Measurements from ENCODE around the gene ZNF438. TPM values are rescaled to one million over a fixed set of nuclear protein-coding genes. Genes with fewer than 3 reads are reported as not detected.
"Not testable (repeated sequence)": the region's sequence is repeated elsewhere in the genome, so short reads cannot be mapped to it uniquely, and the experiment has no call there.

ZNF438 gene
- total RNA-seq, 1 experiment from 2014 or later = 2.0 TPM

DNA sequence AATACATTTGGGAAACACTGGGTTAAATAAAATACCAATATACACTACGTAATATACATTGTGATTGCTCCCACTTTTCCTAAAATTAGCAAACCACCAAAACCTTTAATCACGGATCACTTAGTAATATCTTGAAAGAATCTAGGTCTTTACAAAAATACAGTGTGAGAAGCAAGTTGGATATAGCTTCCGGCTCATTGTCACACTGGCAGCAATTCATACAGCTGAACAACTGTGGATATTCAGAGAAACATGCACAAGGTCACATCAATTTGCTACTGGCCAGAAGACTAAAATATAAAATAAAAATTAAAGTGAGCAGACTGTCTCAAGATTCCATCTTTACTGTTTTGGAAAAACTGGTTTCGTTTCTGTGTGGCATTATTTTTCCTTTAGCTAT lies 69.1 kb downstream of the ZNF438 start:
- CTCF ChIA-PET = no interaction called here
- BruUV-seq (replicated peaks) = no TSS peak
- ATAC-seq (no peak), DNase-seq (ENCODE audit: low read depth, low spot score) (no peak)
- H3K36me3 ChIP-seq (ENCODE audit: control insufficient read depth, insufficient read depth, low read length) = no peaks in the 10 kb centered on the region
- H3K9me3 ChIP-seq (ENCODE audit: control insufficient read depth, insufficient read depth, low read depth, low read length) = no peaks in the 10 kb centered on the region
- TF ChIP-seq, protein P1, sequence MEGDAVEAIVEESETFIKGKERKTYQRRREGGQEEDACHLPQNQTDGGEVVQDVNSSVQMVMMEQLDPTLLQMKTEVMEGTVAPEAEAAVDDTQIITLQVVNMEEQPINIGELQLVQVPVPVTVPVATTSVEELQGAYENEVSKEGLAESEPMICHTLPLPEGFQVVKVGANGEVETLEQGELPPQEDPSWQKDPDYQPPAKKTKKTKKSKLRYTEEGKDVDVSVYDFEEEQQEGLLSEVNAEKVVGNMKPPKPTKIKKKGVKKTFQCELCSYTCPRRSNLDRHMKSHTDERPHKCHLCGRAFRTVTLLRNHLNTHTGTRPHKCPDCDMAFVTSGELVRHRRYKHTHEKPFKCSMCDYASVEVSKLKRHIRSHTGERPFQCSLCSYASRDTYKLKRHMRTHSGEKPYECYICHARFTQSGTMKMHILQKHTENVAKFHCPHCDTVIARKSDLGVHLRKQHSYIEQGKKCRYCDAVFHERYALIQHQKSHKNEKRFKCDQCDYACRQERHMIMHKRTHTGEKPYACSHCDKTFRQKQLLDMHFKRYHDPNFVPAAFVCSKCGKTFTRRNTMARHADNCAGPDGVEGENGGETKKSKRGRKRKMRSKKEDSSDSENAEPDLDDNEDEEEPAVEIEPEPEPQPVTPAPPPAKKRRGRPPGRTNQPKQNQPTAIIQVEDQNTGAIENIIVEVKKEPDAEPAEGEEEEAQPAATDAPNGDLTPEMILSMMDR (IDR thresholded peaks at IDR 0.05) = no peak
- TF ChIP-seq TCF7L2 (IDR thresholded peaks at IDR 0.05; ENCODE audit: low read depth, low read length) (no peak), SIN3A (IDR thresholded peaks at IDR 0.05; ENCODE audit: borderline replicate concordance, insufficient read depth, low read depth, low read length) (no peak), POLR2AphosphoS5 (IDR thresholded peaks at IDR 0.05; ENCODE audit: low read depth, low read length) (no peak)
- TF ChIP-seq, protein P2, sequence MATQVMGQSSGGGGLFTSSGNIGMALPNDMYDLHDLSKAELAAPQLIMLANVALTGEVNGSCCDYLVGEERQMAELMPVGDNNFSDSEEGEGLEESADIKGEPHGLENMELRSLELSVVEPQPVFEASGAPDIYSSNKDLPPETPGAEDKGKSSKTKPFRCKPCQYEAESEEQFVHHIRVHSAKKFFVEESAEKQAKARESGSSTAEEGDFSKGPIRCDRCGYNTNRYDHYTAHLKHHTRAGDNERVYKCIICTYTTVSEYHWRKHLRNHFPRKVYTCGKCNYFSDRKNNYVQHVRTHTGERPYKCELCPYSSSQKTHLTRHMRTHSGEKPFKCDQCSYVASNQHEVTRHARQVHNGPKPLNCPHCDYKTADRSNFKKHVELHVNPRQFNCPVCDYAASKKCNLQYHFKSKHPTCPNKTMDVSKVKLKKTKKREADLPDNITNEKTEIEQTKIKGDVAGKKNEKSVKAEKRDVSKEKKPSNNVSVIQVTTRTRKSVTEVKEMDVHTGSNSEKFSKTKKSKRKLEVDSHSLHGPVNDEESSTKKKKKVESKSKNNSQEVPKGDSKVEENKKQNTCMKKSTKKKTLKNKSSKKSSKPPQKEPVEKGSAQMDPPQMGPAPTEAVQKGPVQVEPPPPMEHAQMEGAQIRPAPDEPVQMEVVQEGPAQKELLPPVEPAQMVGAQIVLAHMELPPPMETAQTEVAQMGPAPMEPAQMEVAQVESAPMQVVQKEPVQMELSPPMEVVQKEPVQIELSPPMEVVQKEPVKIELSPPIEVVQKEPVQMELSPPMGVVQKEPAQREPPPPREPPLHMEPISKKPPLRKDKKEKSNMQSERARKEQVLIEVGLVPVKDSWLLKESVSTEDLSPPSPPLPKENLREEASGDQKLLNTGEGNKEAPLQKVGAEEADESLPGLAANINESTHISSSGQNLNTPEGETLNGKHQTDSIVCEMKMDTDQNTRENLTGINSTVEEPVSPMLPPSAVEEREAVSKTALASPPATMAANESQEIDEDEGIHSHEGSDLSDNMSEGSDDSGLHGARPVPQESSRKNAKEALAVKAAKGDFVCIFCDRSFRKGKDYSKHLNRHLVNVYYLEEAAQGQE (IDR thresholded peaks at IDR 0.05; ENCODE audit: insufficient read depth in 1 of 2, low read depth in 2 of 2, low read length in 1 of 2) = no peak
- no peaks in the 10 kb centered on the region for H3K27me3 ChIP-seq (ENCODE audit: control insufficient read depth, insufficient read depth, low read length)
- intact Hi-C loops (cut with micrococcal nuclease; ENCODE audit: unreplicated experiment) = no loop called here
- POLR2A ChIA-PET = no interaction called here
- H3K4me1 ChIP-seq (ENCODE audit: control insufficient read depth, insufficient read depth, low read length) = no peaks in the 10 kb centered on the region
- H3K27ac ChIP-seq (ENCODE audit: low read length) = no peak overlapping the region
- no peak overlapping the region for H3K4me3 ChIP-seq (ENCODE audit: low read depth in 2 of 2, low read length in 2 of 2)
- in situ Hi-C loops (cut with HindIII; ENCODE audit: low pct_unique_long_range_greater_than_20kb, low sequenced_read_pairs) = no loop called here

DNA sequence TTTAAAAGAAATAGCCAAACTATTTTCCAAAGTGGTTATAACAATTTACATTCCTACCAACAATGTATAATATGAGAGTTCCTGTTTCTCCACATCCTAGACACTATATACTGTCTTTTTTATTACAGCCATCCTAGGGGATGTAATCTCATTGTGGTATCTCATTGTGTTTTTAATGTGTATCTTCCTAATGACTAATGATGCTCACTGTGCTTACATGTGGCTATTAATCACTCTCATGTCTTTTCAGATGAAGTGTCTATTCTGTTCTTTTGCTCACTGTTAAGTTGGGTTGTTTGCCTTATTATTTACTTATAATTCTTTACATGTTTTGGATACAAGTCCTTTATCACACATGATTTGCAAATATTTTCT lies 71.8 kb downstream of the ZNF438 start:
- no peaks in the 10 kb centered on the region for H3K36me3 ChIP-seq (ENCODE audit: control insufficient read depth, insufficient read depth, low read length)
- TF ChIP-seq POLR2AphosphoS5 (IDR thresholded peaks at IDR 0.05; ENCODE audit: low read depth, low read length) (no peak), SIN3A (IDR thresholded peaks at IDR 0.05; ENCODE audit: borderline replicate concordance, insufficient read depth, low read depth, low read length) (no peak), TCF7L2 (IDR thresholded peaks at IDR 0.05; ENCODE audit: low read depth, low read length) (no peak)
- TF ChIP-seq, protein P1 (IDR thresholded peaks at IDR 0.05) = no peak
- TF ChIP-seq, protein P2 (IDR thresholded peaks at IDR 0.05; ENCODE audit: insufficient read depth in 1 of 2, low read depth in 2 of 2, low read length in 1 of 2) = no peak
- intact Hi-C loops (cut with micrococcal nuclease; ENCODE audit: unreplicated experiment) = no loop called here
- no peaks in the 10 kb centered on the region for H3K4me1 ChIP-seq (ENCODE audit: control insufficient read depth, insufficient read depth, low read length)
- H3K4me3 ChIP-seq (ENCODE audit: low read depth in 2 of 2, low read length in 2 of 2) = no peak overlapping the region
- in situ Hi-C loops (cut with HindIII; ENCODE audit: low pct_unique_long_range_greater_than_20kb, low sequenced_read_pairs) = no loop called here
- H3K27ac ChIP-seq (ENCODE audit: low read length) = no peak overlapping the region
- CTCF ChIA-PET = no interaction called here
- H3K27me3 ChIP-seq (ENCODE audit: control insufficient read depth, insufficient read depth, low read length) = no peaks in the 10 kb centered on the region
- BruUV-seq (replicated peaks) = no TSS peak
- ATAC-seq (no peak), DNase-seq (ENCODE audit: low read depth, low spot score) (no peak)
- POLR2A ChIA-PET = no interaction called here
- no peaks in the 10 kb centered on the region for H3K9me3 ChIP-seq (ENCODE audit: control insufficient read depth, insufficient read depth, low read depth, low read length)

DNA sequence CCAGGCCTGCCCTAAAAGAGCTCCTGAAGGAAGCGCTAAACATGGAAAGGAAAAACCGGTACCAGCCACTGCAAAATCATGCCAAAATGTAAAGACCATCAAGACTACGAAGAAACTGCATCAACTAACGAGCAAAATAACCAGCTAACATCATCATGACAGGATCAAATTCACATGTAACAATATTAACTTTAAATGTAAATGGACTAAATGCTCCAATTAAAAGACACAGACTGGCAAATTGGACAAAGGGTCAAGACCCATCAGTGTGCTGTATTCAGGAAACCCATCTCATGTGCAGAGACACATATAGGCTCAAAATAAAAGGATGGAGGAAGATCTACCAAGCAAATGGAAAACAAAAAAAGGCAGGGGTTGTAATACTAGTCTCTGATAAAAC lies 82.4 kb downstream of the ZNF438 start:
- H3K9me3 ChIP-seq (ENCODE audit: control insufficient read depth, insufficient read depth, low read depth, low read length); H3K27me3 ChIP-seq (ENCODE audit: control insufficient read depth, insufficient read depth, low read length); DNase-seq (ENCODE audit: low read depth, low spot score); in situ Hi-C loops (cut with HindIII; ENCODE audit: low pct_unique_long_range_greater_than_20kb, low sequenced_read_pairs); CTCF ChIA-PET; POLR2A ChIA-PET; H3K4me3 ChIP-seq (ENCODE audit: low read depth in 2 of 2, low read length in 2 of 2); intact Hi-C loops (cut with micrococcal nuclease; ENCODE audit: unreplicated experiment); H3K27ac ChIP-seq (ENCODE audit: low read length); H3K36me3 ChIP-seq (ENCODE audit: control insufficient read depth, insufficient read depth, low read length); BruUV-seq (replicated peaks); ATAC-seq; H3K4me1 ChIP-seq (ENCODE audit: control insufficient read depth, insufficient read depth, low read length): not testable (repeated sequence)

All from Panc1 (cell line).